DND-41 (cell line): Measurements from ENCODE around the gene WDR18.

Experiments
- ATAC-seq: fragments of 200-7000 bp; cut with Tn5 transposase; 3 replicates; pipeline ENCODE4 v1.9.1; 2021; ENCODE audit warnings: low read depth; ENCODE audit not compliant: insufficient read depth
- DNase-seq: peaks from one replicate; pipeline ENCODE4 v3.0.0-alpha.2; 2020
- H2AFZ ChIP-seq: 2 replicates; pipeline ENCODE4 v1.6.0; 2012; ENCODE audit warnings: low read depth, low read length
- H3K27ac ChIP-seq: 2 replicates; pipeline ENCODE4 v1.5.1; 2012; ENCODE audit warnings: low read length, inconsistent platforms
- H3K27me3 ChIP-seq: fragments of 200-600 bp; sonication (generic); 2 replicates; pipeline ENCODE4 v1.6.0; 2012; ENCODE audit warnings: low read length, mild to moderate bottlenecking, inconsistent platforms; ENCODE audit not compliant: insufficient read depth, poor library complexity
- H3K36me3 ChIP-seq: 2 replicates; pipeline ENCODE4 v1.5.1; 2012; ENCODE audit warnings: low read length, inconsistent platforms; ENCODE audit not compliant: insufficient read depth
- H3K4me1 ChIP-seq: 2 replicates; pipeline ENCODE4 v1.5.1; 2012; ENCODE audit warnings: mild to moderate bottlenecking, low read length; ENCODE audit not compliant: insufficient read depth
- H3K4me2 ChIP-seq: 2 replicates; pipeline ENCODE4 v1.6.0; 2012; ENCODE audit warnings: mild to moderate bottlenecking, moderate library complexity, low read length, inconsistent platforms; ENCODE audit not compliant: insufficient read depth
- H3K4me3 ChIP-seq, 2 experiments: fragments of 200-600 bp in 1 of 2; shearing (Covaris generic) in 1 of 2; 2 replicates each; pipeline ENCODE4 v1.5.1; 2012 to 2016; ENCODE audit warnings: inconsistent platforms in 2 of 2, low read length in 2 of 2, mild to moderate bottlenecking in 2 of 2, low read depth in 1 of 2, moderate library complexity in 1 of 2
- H3K79me2 ChIP-seq: 2 replicates; pipeline ENCODE4 v1.6.0; 2012; ENCODE audit warnings: low read length, inconsistent platforms; ENCODE audit not compliant: insufficient read depth
- H3K9ac ChIP-seq: 2 replicates; pipeline ENCODE4 v1.6.0; 2012; ENCODE audit warnings: low read depth, mild to moderate bottlenecking, inconsistent platforms, low read length, moderate library complexity
- H3K9me3 ChIP-seq: 2 replicates; pipeline ENCODE4 v1.5.1; 2012; ENCODE audit warnings: low read length, moderate library complexity, mild to moderate bottlenecking, inconsistent platforms; ENCODE audit not compliant: insufficient read depth, severe bottlenecking
- H4K20me1 ChIP-seq: 2 replicates; pipeline ENCODE4 v1.6.0; 2012; ENCODE audit warnings: low read length; ENCODE audit not compliant: insufficient read depth
- CTCF ChIP-seq: IDR thresholded peaks from 2 replicates; pipeline ENCODE4 v1.5.1; 2012; ENCODE audit warnings: borderline replicate concordance, low read length, moderate library complexity, mild to moderate bottlenecking; ENCODE audit not compliant: poor library complexity, severe bottlenecking; ENCODE audit errors: extremely low read depth
- EZH2 ChIP-seq: IDR thresholded peaks from 3 replicates; pipeline ENCODE4 v1.6.1; 2012; ENCODE audit warnings: borderline replicate concordance, low read depth, mild to moderate bottlenecking, moderate library complexity, low read length, inconsistent platforms; ENCODE audit not compliant: severe bottlenecking

Gene WDR18

GRCh38 chr19:1010586-1011510, 26.7 kb downstream of the WDR18 start:
- TF ChIP-seq EZH2 = no peak
- no peak for TF ChIP-seq CTCF
- H3K27me3 ChIP-seq = no peaks in the 10 kb centered on the region
- H3K4me1 ChIP-seq = 0 out of 2 replicates have a peak, but pooled peaks cover 2% of the 10 kb centered on the region
- H4K20me1 ChIP-seq = peaks cover 51% of the 10 kb centered on the region
- DNase-seq (no peak), ATAC-seq (no peak)
- no peak overlapping the region for H3K4me3 ChIP-seq
- H3K4me2 ChIP-seq = no peak overlapping the region
- H3K36me3 ChIP-seq = peaks cover 67% of the 10 kb centered on the region
- H3K79me2 ChIP-seq = peaks cover 30% of the 10 kb centered on the region
- H3K27ac ChIP-seq = no peak overlapping the region
- H3K9ac ChIP-seq = no peak overlapping the region
- no peak overlapping the region for H2AFZ ChIP-seq
- H3K9me3 ChIP-seq = no peaks in the 10 kb centered on the region

DNA sequence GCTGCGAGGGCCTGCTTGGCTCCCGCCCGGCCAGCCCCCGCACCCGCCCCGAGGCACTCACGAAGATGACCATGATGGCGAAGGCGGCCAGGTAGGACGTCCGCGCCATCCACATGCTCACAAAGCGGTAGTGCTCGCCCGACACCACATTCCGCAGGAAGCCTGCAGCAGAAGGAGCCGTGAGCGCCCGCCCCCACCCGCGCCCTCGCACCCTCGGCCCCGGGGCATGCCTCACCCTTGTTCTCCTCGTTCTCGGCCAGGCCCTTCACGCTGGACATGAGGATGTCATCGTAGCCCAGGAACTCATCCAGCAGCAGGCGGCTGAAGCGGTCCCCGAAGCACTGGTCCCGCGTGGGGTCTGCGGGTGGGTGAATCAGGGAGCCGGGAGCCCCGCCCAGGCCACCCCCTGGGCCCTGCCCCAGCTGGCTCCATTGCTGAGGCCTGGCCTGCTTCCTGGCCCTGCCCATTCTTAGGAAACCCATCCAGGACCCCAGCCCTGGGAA, 27.7 kb downstream of the WDR18 start:
- DNase-seq (no peak), ATAC-seq (no peak)
- no peak overlapping the region for H2AFZ ChIP-seq
- peaks cover 57% of the 10 kb centered on the region for H4K20me1 ChIP-seq
- no peaks in the 10 kb centered on the region for H3K27me3 ChIP-seq
- peaks cover 76% of the 10 kb centered on the region for H3K36me3 ChIP-seq
- no peak overlapping the region for H3K9ac ChIP-seq
- H3K4me3 ChIP-seq = no peak overlapping the region
- peaks cover 9% of the 10 kb centered on the region; the same call in 1 of the 2 replicates for H3K4me1 ChIP-seq
- TF ChIP-seq CTCF = no peak
- TF ChIP-seq EZH2 = no peak
- no peaks in the 10 kb centered on the region for H3K9me3 ChIP-seq
- peaks cover 41% of the 10 kb centered on the region for H3K79me2 ChIP-seq
- no peak overlapping the region for H3K4me2 ChIP-seq
- no peak overlapping the region for H3K27ac ChIP-seq

DNA sequence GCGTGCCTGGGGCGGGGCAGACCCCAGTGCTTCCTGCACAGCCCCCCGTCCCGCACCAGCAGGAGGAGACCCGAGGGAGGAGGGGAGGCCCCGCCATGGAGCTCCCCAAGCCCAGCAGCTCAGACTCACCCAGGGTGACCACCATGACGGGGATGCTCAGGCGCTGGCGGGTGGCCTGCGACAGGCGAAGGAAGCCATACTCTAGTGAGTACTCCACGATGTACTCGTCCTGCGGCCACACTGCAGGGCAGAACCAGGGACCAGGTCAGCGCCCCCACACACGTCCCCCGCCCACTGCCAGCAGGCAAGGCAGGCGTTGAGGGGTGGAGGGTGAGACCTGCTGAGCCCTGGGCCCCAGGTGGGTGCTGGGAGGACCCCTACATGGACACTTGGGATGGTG, 28.2 kb downstream of the WDR18 start:
- DNase-seq = no peak
- H2AFZ ChIP-seq = no peak overlapping the region
- H3K27ac ChIP-seq = no peak overlapping the region
- H3K79me2 ChIP-seq = peaks cover 45% of the 10 kb centered on the region
- no peak overlapping the region for H3K4me2 ChIP-seq
- H3K27me3 ChIP-seq = no peaks in the 10 kb centered on the region
- ATAC-seq = no peak
- TF ChIP-seq CTCF (no peak), EZH2 (no peak)
- peaks cover 13% of the 10 kb centered on the region for H3K4me1 ChIP-seq
- H3K9ac ChIP-seq = no peak overlapping the region
- H3K9me3 ChIP-seq = no peaks in the 10 kb centered on the region
- no peak overlapping the region for H3K4me3 ChIP-seq
- H3K36me3 ChIP-seq = peaks cover 77% of the 10 kb centered on the region
- peaks cover 59% of the 10 kb centered on the region for H4K20me1 ChIP-seq
